ENCODE data around the gene RYR3.

RYR3 gene

GRCh38 chr15:33375236-33375635 lies 64.5 kb downstream of the RYR3 start:
- in situ Hi-C loops (cut with HindIII; ENCODE audit: low pct_unique_long_range_greater_than_20kb, low sequenced_read_pairs), result no loop called here
- DNase-seq (ENCODE audit: low read depth in 1 of 2, low spot score in 1 of 2), result no peak
- TF ChIP-seq JUND (IDR thresholded peaks at IDR 0.05; ENCODE audit: low read depth), result no peak

GRCh38 chr15:33377204-33377603 lies 66.4 kb downstream of the RYR3 start:
- DNase-seq (ENCODE audit: low read depth in 1 of 2, low spot score in 1 of 2), result no peak
- in situ Hi-C loops (cut with HindIII; ENCODE audit: low pct_unique_long_range_greater_than_20kb, low sequenced_read_pairs), result no loop called here
- TF ChIP-seq JUND (IDR thresholded peaks at IDR 0.05; ENCODE audit: low read depth), result no peak

- in situ Hi-C loops (cut with HindIII; ENCODE audit: low pct_unique_long_range_greater_than_20kb, low sequenced_read_pairs), result no loop called here
- no peak for DNase-seq (ENCODE audit: low read depth in 1 of 2, low spot score in 1 of 2)
Observed at GRCh38 chr15:33378866-33379480, 68.2 kb downstream of the RYR3 start.

GRCh38 chr15:33380406-33380805 lies 69.6 kb downstream of the RYR3 start:
- TF ChIP-seq JUND (IDR thresholded peaks at IDR 0.05; ENCODE audit: low read depth), result no peak
- no peak for DNase-seq (ENCODE audit: low read depth in 1 of 2, low spot score in 1 of 2)
- in situ Hi-C loops (cut with HindIII; ENCODE audit: low pct_unique_long_range_greater_than_20kb, low sequenced_read_pairs), result no loop called here

More at GRCh38 chr15:33378866-33379480, 68.2 kb downstream of the RYR3 start:
- no peak for TF ChIP-seq JUND (IDR thresholded peaks at IDR 0.05; ENCODE audit: low read depth)

- in situ Hi-C loops (cut with HindIII; ENCODE audit: low pct_unique_long_range_greater_than_20kb, low sequenced_read_pairs), result no loop called here
- TF ChIP-seq JUND (IDR thresholded peaks at IDR 0.05; ENCODE audit: low read depth), result no peak
Observed at GRCh38 chr15:33382491-33382890, 71.7 kb downstream of the RYR3 start.

GRCh38 chr15:33384307-33384706 lies 73.5 kb downstream of the RYR3 start:
- no peak for DNase-seq (ENCODE audit: low read depth in 1 of 2, low spot score in 1 of 2)
- in situ Hi-C loops (cut with HindIII; ENCODE audit: low pct_unique_long_range_greater_than_20kb, low sequenced_read_pairs), result no loop called here

More at GRCh38 chr15:33382491-33382890, 71.7 kb downstream of the RYR3 start:
- no peak for DNase-seq (ENCODE audit: low read depth in 1 of 2, low spot score in 1 of 2)

GRCh38 chr15:33392453-33392852 lies 81.7 kb downstream of the RYR3 start:
- no peak for TF ChIP-seq JUND (IDR thresholded peaks at IDR 0.05; ENCODE audit: low read depth)
- DNase-seq (ENCODE audit: low read depth in 1 of 2, low spot score in 1 of 2), result no peak
- in situ Hi-C loops (cut with HindIII; ENCODE audit: low pct_unique_long_range_greater_than_20kb, low sequenced_read_pairs), result no loop called here

More at GRCh38 chr15:33384307-33384706, 73.5 kb downstream of the RYR3 start:
- TF ChIP-seq JUND (IDR thresholded peaks at IDR 0.05; ENCODE audit: low read depth), result no peak

- in situ Hi-C loops (cut with HindIII; ENCODE audit: low pct_unique_long_range_greater_than_20kb, low sequenced_read_pairs), result no loop called here
- no peak for DNase-seq (ENCODE audit: low read depth in 1 of 2, low spot score in 1 of 2)
Observed at GRCh38 chr15:33393546-33393945, 82.8 kb downstream of the RYR3 start.

GRCh38 chr15:33395321-33395720 lies 84.6 kb downstream of the RYR3 start:
- no peak for DNase-seq (ENCODE audit: low read depth in 1 of 2, low spot score in 1 of 2)
- no peak for TF ChIP-seq JUND (IDR thresholded peaks at IDR 0.05; ENCODE audit: low read depth)

More at GRCh38 chr15:33393546-33393945, 82.8 kb downstream of the RYR3 start:
- TF ChIP-seq JUND (IDR thresholded peaks at IDR 0.05; ENCODE audit: low read depth), result no peak

GRCh38 chr15:33395846-33396245 lies 85.1 kb downstream of the RYR3 start:
- TF ChIP-seq JUND (IDR thresholded peaks at IDR 0.05; ENCODE audit: low read depth), result no peak
- in situ Hi-C loops (cut with HindIII; ENCODE audit: low pct_unique_long_range_greater_than_20kb, low sequenced_read_pairs), result no loop called here

More at GRCh38 chr15:33395321-33395720, 84.6 kb downstream of the RYR3 start:
- in situ Hi-C loops (cut with HindIII; ENCODE audit: low pct_unique_long_range_greater_than_20kb, low sequenced_read_pairs), result no loop called here

GRCh38 chr15:33396475-33396874 lies 85.7 kb downstream of the RYR3 start:
- in situ Hi-C loops (cut with HindIII; ENCODE audit: low pct_unique_long_range_greater_than_20kb, low sequenced_read_pairs), result no loop called here
- no peak for TF ChIP-seq JUND (IDR thresholded peaks at IDR 0.05; ENCODE audit: low read depth)
- no peak for DNase-seq (ENCODE audit: low read depth in 1 of 2, low spot score in 1 of 2)

More at GRCh38 chr15:33395846-33396245, 85.1 kb downstream of the RYR3 start:
- DNase-seq (ENCODE audit: low read depth in 1 of 2, low spot score in 1 of 2), result no peak

- no peak for DNase-seq (ENCODE audit: low read depth in 1 of 2, low spot score in 1 of 2)
- in situ Hi-C loops (cut with HindIII; ENCODE audit: low pct_unique_long_range_greater_than_20kb, low sequenced_read_pairs), result no loop called here
- no peak for TF ChIP-seq JUND (IDR thresholded peaks at IDR 0.05; ENCODE audit: low read depth)
Observed at GRCh38 chr15:33398555-33398954, 87.8 kb downstream of the RYR3 start.

- DNase-seq (ENCODE audit: low read depth in 1 of 2, low spot score in 1 of 2), result no peak
- in situ Hi-C loops (cut with HindIII; ENCODE audit: low pct_unique_long_range_greater_than_20kb, low sequenced_read_pairs), result no loop called here
- no peak for TF ChIP-seq JUND (IDR thresholded peaks at IDR 0.05; ENCODE audit: low read depth)
Observed at GRCh38 chr15:33400941-33401340, 90.2 kb downstream of the RYR3 start.

GRCh38 chr15:33402600-33402999 lies 91.8 kb downstream of the RYR3 start:
- TF ChIP-seq JUND (IDR thresholded peaks at IDR 0.05; ENCODE audit: low read depth), result no peak
- in situ Hi-C loops (cut with HindIII; ENCODE audit: low pct_unique_long_range_greater_than_20kb, low sequenced_read_pairs), result no loop called here

More at GRCh38 chr15:33402600-33402999, 91.8 kb downstream of the RYR3 start:
- no peak for DNase-seq (ENCODE audit: low read depth in 1 of 2, low spot score in 1 of 2)
